ENCODE measurements around the gene FOLR2.
"Not testable (repeated sequence)": the region's sequence is repeated elsewhere in the genome, so short reads cannot be mapped to it uniquely, and the experiment has no call there.

FOLR2 gene

DNA sequence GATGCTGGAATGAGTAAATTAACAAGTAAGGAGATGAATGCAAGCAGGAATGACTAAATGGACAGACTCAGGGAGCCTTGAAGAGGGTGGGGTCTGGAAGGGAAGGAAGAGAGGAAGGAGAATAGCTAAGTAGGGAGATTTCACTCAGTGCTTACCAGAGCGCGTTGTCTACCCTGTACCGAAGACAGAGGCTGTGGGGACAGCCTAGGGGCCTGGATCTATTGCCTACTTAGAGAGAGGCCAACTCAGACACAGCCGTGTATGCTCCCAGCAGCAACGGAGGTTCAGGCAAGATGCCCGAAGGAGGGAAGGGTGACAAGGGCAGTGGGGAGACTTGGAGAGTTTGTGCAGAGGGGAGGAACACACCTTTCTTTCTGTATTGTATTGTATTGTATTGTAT lies at the start of gene FOLR2:
Gene FOLR2, plus strand, starts transcription at position 157 of the 400 bp plus-strand sequence. CDS start 1,791 bp downstream, outside the sequence.
- DNase-seq (ENCODE audit: low read depth in 2 of 2) = no peak

DNA sequence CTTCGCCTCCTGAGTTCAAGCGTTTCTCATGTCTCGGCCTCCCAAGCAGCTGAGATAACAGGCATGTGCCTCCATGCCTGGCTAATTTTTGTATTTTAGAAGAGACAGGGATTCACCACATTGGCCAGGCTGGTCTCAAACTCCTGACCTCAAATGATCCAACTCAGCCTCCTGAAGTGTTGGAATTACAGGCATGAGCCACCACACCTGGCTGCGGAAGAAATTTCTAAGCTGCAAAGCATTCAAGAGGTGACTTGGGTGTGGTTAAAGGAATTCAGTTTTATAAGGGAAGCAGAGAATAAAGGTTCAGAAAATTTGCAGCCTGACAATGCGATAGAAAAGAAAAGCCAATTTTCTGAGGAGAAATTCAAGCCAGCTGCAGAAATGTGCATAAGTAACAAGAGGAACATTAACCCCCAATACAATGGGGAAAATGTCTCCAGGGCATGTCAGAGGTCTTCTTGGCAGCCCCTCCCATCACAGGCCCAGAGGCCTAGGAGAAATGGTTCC lies 47.5 kb upstream of the FOLR2 start:
- not testable (repeated sequence) for DNase-seq (ENCODE audit: low read depth in 2 of 2)

DNA sequence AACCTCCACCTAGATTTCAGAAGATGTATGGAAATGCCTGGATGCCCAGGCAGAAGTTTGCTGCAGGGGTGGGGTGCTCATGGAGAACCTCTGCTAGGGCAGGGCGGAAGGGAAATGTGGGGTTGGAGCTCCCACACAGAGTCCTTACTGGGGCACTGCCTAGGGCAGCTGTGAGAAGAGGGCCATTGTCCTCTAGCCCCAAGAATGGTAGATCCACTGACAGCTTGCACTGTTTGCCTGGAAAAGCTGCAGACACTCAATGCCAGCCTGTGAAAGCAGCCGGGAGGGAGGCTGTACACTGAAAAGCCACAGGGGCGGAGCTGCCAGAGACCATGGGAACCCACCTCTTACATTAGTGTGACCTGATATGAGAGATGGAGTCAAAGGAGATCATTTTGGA lies 46.8 kb upstream of the FOLR2 start:
- DNase-seq (ENCODE audit: low read depth in 2 of 2) = not testable (repeated sequence)

DNA sequence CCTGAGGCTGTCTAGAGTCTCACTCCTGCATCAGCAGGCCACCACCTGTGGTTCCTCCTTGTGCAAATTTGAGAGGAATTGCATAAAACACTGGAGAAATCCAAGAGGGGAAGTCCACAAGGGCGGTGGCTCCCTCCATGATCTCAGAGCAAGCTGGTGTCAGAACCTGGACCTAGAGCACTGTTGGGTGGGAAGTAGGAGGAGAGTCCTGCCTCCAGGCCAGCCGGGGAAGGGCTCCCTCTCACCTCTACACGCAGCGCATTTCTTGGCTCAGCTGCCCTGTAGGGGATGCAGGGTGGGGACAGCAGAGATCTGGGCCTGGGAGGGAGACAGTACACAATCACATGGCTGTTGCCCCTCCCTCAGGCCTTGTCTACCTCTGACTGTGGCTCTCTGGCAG lies 44.6 kb upstream of the FOLR2 start:
- not testable (repeated sequence) for DNase-seq (ENCODE audit: low read depth in 2 of 2)

DNA sequence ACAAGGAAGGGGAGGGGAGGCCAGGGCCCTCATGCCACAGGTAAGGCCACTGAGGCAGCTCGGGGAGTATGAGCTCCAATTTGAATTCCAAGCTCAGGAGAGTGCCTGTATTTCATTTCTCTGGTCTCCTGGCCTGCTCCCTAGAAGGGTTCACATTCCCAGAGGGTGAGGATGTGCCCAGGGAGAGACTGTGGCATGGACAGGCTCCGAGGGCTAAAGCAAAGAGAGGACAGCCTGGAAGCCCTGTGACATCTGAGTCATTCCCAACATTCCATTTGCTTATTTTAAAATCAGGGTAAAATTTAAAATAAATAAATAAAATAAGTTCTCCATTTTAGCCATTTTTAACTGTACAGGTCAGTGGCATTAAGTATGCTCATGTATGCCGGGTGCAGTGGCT lies 43.3 kb upstream of the FOLR2 start:
- DNase-seq (ENCODE audit: low read depth in 2 of 2) = no peak

DNA sequence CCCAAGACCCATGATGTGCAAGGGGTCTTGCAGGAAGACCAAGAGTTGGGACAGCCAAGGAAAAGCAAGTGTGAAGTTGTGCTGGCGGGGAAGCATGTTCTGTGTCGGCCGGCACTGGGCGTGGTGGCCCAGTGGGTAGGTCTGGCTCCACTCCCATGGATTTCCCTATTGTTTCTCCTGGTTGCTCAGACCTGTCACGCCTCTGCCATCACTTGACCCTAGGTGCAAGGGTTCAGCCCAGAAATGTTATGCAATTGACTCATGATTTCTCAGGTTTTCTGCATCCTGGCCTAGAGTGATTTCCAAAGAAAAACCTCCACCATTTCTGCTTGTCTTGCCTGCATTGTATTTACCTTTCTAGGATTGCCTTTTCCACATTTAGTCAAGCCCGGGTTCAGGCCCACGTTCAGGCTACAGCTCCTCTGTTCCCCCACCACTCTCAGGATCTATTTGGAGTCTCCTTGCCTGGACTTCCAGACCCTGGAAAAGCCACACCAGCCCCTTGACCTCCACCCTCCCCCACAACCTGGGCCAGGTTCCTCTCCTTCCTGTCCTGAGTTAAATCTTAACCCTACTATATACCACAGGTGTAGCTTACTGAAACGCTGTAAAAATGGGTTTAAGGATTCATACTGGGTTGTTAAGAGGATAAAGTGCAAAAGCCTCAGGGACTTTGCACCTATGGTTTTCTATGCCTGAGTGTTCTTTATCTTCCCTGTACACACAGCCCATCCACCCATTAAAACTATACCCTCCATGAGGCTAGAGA lies 42.1 kb upstream of the FOLR2 start:
- no peak for DNase-seq (ENCODE audit: low read depth in 2 of 2)

DNA sequence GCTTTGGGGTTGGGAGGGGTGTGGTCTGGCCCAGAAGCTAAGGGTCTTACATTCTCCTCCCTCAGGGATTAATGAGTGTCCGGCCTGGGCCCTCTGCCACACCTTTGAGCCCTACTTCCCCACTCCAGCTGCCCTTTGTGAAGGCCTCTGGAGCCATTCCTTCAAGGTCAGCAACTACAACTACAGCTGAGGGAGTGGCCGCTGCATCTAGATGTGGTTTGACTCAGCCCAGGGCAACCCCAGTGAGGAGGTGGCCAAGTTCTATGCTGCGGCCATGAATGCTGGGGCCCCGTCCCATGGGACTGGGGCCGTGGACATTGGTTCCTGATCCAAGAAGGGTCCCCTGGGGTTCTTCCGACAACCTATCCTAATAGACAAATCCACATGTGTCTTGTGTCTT lies 38.9 kb upstream of the FOLR2 start:
- DNase-seq (ENCODE audit: low read depth in 2 of 2) = no peak

DNA sequence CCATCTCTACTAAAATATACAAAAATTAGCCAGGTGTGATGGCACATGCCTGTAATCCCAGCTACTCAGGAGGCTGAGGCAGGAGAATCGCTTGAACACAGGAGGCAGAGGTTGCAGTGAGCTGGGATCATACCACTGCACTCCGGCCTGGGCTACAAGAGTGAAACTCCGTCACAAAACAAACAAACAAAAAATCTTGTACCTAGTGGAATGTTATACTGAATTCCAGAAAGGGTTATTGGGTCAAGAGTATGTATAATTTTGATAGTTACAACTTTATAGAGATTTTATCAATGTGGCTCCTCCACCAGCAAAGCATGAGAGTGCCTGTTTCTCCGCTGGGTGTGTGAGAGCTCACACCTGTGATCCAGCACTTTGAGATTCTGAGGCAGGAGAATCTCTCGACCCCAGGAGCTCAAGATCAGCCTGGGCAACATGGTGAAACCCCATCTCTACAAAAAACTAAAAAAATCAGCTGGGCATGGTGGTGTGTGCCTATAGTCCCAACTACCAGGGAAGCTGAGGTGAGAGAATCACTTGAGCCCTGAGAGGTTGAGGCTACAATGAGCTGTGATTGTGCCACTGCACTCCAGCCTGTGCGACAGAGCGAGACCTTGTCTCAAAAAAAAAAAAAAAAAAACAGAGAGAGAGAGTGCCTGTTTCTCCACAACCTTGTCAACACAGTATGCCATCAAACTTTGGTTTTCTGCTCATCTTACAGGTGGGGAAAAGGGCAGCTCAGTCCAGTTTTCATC lies 37.4 kb upstream of the FOLR2 start:
- no peak for DNase-seq (ENCODE audit: low read depth in 2 of 2)

DNA sequence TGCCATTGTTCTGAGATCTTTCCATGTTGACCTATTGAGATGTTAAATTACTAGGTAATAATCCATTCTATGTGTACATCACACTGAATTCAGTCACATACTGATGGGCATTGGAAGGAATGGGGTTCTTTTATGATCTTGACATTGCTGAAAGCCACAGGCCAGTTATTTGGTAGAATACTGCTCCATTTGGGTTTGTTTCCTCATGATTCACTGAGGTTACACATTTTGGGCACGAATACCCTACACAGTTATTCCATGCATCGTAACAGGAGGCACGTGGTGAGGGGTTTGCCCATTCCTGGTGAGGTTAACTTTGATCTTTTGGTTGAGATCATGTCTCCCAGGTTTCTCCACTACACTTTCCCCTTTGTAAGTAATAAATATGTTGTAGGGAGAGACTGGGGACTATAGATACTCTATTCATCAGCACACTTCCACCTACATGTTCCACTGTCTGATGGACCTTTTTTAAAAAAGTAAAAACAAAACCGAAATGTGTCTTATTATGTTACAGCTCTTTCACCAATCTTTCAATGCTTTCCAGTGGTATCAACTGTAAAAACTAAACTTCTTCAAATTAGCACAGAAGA lies 36.7 kb upstream of the FOLR2 start:
- peak in 1 of 2 experiments; percentile 1 for DNase-seq (ENCODE audit: low read depth in 2 of 2)

DNA sequence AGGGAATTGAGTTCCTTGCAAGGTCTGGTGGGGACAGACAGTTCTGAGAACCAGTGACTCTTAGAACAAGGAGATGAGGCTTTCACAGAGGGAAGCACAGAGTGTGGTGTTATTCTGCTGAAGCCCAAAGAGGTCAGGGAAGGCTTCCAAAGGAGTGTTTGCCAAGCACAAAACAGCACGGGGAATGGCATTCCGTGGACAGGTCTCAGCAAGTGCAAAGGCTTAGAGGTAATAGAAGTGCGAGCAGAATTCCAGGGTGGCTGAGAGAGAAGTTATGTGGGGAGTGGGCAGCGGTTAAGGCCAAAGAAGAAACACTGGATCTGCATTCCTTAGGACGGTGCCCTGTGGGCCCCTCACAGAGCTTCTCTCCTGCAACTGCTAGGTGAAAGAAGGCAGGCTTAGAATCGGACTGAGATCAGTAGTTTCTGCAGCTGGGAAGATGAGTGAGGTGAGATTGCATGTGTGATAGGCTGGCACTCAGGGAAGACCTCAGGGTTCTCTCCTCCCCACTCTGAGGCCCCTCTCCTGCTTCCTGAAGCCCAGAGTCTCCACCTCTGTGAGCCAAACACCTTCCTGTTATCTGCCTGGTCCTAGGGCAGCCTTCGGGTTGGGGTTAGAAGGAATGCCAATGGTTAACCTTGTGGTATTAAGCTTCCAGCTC lies 35.6 kb upstream of the FOLR2 start:
- not testable (repeated sequence) for DNase-seq (ENCODE audit: low read depth in 2 of 2)

DNA sequence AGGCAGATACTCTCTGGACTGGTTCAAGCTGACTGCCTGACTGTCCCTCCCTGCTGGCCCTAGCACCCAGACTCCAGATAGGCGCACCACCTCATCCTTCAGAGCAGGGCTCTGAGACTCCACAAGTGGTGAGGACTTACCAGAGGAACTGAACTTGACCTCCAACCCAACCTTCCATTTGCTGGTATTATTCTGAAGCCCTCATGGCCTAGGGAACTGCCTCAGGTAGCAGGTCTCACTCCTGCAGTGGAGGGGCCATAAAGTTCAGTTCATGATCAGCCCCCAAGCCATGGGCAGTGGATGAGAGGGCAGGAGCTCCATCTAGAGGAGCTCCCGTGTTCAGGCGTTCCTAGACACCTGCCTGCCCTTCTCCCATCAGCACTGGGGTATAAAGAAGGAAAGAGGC lies 35.0 kb upstream of the FOLR2 start:
- DNase-seq (ENCODE audit: low read depth in 2 of 2) = not testable (repeated sequence)

DNA sequence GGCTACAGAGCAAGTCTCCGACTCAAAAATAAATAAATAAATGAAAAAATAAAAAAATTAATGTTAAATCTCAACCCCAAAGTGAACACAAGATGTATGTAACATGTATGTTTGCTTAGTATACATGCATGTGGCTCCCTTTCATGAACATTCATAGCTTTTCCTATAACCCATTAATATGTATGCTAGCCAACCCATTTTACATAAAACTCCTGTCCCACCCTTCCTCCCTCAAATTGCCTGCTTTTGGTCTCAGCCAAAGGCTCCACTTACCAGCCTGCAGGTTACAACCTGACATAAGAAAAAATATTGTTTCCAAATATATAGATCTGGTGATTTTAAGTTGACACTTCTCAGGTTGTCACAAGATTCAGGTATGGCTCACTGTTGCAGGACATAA lies 28.3 kb upstream of the FOLR2 start:
- no peak for DNase-seq (ENCODE audit: low read depth in 2 of 2)

DNA sequence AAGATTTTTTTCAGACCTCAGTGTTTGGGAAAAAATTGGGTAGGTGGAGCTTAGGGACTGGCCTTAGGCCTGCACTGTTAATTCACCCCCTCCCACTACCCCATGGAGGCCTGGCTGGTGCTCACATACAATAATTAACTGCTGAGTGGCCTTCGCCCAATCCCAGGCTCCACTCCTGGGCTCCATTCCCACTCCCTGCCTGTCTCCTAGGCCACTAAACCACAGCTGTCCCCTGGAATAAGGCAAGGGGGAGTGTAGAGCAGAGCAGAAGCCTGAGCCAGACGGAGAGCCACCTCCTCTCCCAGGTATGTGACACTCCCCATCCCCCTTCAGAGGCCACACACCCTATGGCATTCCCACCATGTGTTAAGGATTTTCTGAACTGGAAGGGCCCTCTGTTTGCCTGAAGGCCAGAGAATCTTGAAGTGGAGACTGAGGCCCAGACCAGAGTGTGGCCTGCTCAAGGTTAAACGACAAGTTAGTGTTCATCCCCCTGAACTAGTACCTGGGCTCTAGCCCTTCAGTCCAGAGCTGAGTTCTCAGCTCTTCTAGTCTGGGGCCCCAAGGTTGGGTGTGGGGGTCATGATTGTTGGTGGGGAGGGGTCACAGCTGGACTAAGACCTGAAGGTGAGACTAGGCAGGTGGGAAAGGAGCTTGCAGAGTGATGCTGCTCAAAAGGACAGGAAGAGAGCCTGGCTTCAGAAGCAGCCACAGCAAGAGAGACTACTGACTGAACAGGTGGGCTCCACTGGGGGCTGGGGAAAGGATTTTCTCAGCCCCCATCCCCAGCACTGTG lies 26.9 kb upstream of the FOLR2 start:
- no peak for DNase-seq (ENCODE audit: low read depth in 2 of 2)

DNA sequence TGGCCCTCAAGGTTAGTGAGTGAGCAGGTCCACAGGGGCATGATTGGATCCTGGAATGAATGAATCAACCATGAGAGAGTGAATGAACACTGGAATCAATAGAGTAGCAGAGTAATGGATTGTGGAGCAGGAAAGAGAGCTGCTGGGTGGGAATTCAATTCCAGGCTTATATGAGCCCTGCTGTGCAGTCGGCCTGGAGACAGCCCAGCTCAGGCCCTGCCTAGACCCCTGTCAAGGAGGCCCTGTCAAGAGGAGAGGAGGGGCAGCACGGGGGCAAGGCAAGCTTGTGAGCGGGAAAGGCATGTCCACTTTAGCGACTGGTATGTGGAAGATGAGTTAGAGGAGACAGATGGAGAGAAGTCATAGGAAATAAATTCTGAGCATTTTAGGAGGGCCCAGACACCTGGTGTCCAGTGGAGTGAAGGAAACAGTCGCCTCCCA lies 25.9 kb upstream of the FOLR2 start:
- no peak for DNase-seq (ENCODE audit: low read depth in 2 of 2)

DNA sequence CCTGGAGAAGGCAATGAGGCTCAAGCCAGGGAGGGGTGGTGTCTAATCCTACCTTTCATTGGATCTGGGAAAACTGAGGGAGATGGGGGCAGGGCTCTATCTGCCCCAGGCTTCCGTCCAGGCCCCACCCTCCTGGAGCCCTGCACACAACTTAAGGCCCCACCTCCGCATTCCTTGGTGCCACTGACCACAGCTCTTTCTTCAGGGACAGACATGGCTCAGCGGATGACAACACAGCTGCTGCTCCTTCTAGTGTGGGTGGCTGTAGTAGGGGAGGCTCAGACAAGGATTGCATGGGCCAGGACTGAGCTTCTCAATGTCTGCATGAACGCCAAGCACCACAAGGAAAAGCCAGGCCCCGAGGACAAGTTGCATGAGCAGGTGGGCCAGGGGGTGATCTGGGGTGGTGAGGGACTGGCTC lies 24.6 kb upstream of the FOLR2 start, which contains the start of gene FOLR1:
Gene FOLR1, plus strand, starts transcription at position 180 of the 421 bp plus-strand sequence. Its CDS starts 34 bp downstream, at position 214.
- no peak for DNase-seq (ENCODE audit: low read depth in 2 of 2)

DNA sequence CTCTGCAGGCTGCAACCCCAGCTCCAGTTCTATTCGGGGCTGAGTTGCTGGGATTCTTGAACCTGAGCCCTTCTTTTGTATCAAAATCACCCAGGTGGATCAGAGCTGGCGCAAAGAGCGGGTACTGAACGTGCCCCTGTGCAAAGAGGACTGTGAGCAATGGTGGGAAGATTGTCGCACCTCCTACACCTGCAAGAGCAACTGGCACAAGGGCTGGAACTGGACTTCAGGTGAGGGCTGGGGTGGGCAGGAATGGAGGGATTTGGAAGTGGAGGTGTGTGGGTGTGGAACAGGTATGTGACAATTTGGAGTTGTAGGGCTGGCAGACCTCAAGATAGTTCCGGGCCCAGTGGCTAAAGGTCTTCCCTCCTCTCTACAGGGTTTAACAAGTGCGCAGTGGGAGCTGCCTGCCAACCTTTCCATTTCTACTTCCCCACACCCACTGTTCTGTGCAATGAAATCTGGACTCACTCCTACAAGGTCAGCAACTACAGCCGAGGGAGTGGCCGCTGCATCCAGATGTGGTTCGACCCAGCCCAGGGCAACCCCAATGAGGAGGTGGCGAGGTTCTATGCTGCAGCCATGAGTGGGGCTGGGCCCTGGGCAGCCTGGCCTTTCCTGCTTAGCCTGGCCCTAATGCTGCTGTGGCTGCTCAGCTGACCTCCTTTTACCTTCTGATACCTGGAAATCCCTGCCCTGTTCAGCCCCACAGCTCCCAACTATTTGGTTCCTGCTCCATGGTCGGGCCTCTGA lies 20.9 kb upstream of the FOLR2 start:
- DNase-seq (ENCODE audit: low read depth in 2 of 2) = no peak

DNA sequence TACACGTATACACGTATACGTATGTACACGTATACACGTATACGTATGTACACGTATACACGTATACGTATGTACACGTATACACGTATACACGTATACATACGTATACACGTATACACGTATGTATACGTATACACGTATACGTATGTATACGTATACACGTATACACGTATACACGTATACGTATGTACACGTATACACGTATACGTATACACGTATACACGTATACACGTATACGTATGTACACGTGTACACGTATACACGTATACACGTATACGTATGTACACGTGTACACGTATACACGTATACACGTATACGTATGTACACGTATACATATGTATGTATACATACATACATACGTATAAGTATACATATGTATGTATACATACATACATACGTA lies 15.1 kb upstream of the FOLR2 start:
- DNase-seq (ENCODE audit: low read depth in 2 of 2) = not testable (repeated sequence)

DNA sequence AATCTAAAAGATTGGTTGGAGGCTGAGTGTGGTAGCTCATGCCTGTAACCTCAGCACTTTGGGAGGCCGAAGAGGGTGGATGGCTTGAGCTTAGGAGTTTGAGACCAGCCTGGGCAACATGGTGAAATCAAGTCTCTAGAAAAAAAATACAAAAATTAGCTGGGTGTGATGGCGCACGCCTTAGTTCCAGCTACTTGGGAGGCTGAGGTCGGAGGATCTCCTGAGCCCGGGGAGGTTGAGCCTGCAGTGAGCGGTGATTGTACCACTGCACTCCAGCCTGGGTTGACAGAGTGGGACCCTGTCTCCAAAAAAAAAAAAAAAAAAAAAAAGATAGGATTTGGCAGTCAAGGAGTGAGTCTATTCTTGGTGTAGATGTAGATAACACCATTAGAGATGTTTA lies 14.0 kb upstream of the FOLR2 start:
- no peak for DNase-seq (ENCODE audit: low read depth in 2 of 2)

DNA sequence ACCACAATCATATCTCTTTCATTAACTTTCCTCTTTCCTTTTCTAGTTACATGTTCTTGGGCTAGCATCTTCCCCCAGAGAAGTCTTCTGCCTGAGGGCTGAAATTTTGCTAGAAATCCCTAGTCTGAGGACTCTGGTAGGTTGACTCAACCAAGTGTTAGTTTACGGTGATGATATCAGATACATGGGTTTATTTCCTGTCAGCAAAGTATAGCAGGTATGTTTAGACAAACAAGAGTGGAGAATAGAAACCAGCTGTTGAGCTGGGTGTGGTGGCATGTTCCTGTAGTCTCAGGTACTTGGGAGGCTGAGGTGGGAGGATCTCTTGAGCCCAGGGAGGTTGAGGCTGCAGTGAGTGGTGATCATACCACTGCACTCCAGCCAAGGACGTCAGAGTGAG lies 13.4 kb upstream of the FOLR2 start:
- DNase-seq (ENCODE audit: low read depth in 2 of 2) = no peak

DNA sequence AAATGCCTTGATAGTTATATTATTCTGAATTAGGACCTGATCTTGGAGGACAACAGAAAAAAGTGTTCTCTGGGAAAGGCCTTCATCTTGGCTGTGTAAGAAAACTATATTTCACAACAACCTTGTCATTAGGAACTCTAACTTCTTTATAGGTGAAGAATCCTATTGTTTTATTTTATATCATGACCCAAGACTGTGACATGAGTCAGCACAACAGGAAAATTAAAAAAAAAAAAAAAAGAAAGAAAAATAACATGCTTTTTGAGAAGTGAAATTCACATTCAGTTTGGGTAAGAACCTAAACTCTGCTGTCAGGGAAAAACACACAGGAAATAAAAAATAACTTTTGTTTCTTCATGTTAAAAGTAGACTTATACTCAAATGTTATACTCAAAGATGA lies 11.7 kb upstream of the FOLR2 start:
- no peak for DNase-seq (ENCODE audit: low read depth in 2 of 2)

Measured in fibroblast of skin of left quadriceps (primary cell).